Skeletal muscle satellite cell (primary cell): ENCODE results near the gene COX7A2L.
"Not testable (repeated sequence)": the region's sequence is repeated elsewhere in the genome, so short reads cannot be mapped to it uniquely, and the experiment has no call there.

Experiments used
- H3K27me3 ChIP-seq: 2 replicates; pipeline ENCODE4 v1.7.0; 2013; ENCODE audit warnings: low read length; ENCODE audit not compliant: control insufficient read depth, insufficient read depth
- H3K36me3 ChIP-seq: 2 replicates; pipeline ENCODE4 v1.7.0; 2013; ENCODE audit warnings: mild to moderate bottlenecking, control low read depth, low read length; ENCODE audit not compliant: insufficient read depth
- H3K4me1 ChIP-seq: 2 replicates; pipeline ENCODE4 v1.7.0; 2013; ENCODE audit warnings: low read length; ENCODE audit not compliant: control insufficient read depth, insufficient read depth
- H3K4me2 ChIP-seq: 2 replicates; pipeline ENCODE4 v1.7.0; 2013; ENCODE audit warnings: mild to moderate bottlenecking, low read length
- H3K4me3 ChIP-seq: 2 replicates; pipeline ENCODE4 v1.7.0; 2013; ENCODE audit warnings: low read length
- H3K9ac ChIP-seq: 2 replicates; pipeline ENCODE4 v1.7.0; 2013; ENCODE audit warnings: mild to moderate bottlenecking, low read depth, low read length, moderate library complexity
- H3K9me3 ChIP-seq: replicated peaks from 2 replicates; pipeline ENCODE4 v1.7.0; 2013; ENCODE audit warnings: mild to moderate bottlenecking, control low read depth, low read length

Gene COX7A2L

DNA sequence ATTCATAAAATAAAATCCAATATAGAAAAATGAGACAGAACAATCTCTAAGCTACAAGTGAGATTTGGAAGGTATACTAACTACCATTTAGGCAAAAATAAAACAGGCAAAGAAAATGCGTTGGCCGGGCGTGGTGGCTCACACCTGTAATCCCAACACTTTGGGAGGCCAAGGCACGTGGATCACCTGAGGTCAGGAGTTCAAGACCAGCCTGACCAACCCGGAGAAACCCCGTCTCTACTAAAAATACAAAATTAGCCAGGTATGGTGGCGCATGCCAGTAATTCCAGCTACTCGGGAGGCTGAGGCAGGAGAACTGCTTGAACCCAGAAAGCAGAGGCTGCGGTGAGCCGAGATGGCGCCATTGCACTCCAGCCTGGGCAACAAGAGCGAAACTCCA is 13.5 kb downstream of the COX7A2L start:
- peaks cover 38% of the 10 kb centered on the region for H3K36me3 ChIP-seq
- not testable (repeated sequence) for H3K4me3 ChIP-seq, H3K9ac ChIP-seq, H3K4me2 ChIP-seq, H3K9me3 ChIP-seq, H3K27me3 ChIP-seq
- peaks cover 20% of the 10 kb centered on the region for H3K4me1 ChIP-seq

DNA sequence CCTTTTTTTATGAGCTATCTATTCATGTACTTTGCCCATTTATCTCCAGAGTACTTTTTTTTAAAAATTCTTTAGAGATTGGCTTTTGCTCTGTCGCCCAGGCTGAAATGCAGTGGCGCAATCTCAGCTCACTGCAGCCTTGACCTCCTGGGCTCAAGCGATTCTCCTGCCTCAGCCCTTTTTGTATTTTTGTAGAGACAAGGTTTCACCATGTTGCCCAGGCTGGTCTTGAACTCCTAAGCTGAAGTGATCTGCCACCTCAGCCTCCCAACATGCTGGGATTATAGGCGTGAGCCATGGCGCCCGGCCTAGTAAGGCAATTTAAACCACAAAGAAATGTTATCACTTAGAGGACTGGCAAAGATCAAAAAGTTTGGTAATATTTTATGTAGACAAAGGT is 14.2 kb downstream of the COX7A2L start:
- H3K9me3 ChIP-seq, H3K9ac ChIP-seq, H3K4me2 ChIP-seq, H3K27me3 ChIP-seq, H3K4me3 ChIP-seq: not testable (repeated sequence)
- Histone ChIP-seq H3K36me3 (peaks cover 31% of the 10 kb centered on the region), H3K4me1 (peaks cover 26% of the 10 kb centered on the region)

DNA sequence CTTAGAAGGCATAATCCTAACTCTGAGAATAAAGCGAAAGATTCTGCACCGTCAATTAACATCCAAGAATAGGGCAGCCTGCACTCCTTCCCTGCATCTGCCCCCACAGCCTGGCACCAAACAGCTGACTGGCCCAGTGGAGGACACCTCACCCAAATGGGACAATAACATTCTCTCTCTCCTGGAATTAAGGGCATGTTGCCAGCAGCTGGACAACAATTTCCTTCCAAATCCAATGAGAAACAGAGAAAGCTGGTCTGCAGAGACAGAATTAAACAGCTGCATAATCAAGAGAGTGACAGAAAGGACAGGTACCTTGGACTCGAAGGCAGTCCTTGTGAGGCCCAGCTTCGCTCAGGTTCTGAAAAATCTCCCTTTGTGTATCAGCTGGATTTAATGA is 15.0 kb downstream of the COX7A2L start:
- Histone ChIP-seq H3K4me2 (peak overlapping the region; percentile 12), H3K36me3 (peaks cover 23% of the 10 kb centered on the region), H3K9me3 (no peaks in the 10 kb centered on the region), H3K9ac (no peak overlapping the region), H3K4me1 (peaks cover 34% of the 10 kb centered on the region), H3K27me3 (no peaks in the 10 kb centered on the region), H3K4me3 (no peak overlapping the region)

DNA sequence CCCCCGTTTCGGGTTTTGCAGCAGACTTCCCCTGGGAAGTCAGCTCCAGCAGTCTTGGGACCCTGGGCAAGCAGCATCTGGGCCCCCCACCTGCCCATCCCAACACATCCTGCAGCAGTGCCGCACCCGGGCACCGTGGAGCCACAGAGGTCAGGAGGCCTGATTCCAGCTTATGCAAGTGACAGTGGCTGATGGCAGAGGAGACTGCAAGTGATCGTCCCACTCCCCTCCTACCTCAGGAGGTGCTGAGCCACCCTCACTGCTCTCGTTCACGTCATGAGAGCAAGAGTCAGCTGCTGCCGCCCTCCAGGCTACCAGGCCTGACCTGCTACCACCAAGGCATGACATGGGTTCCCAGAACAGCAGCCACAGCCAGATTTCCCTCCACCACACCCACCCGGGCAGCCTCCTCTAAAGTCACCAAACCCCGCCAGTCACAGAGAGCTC is 18.2 kb downstream of the COX7A2L start:
- H3K4me1 ChIP-seq = peaks cover 34% of the 10 kb centered on the region
- no peaks in the 10 kb centered on the region for H3K9me3 ChIP-seq
- peak overlapping the region; percentile 13 for H3K9ac ChIP-seq
- H3K36me3 ChIP-seq = peaks cover 16% of the 10 kb centered on the region
- H3K4me3 ChIP-seq = peak overlapping the region; percentile 38
- no peaks in the 10 kb centered on the region for H3K27me3 ChIP-seq
- peak overlapping the region; percentile 70 for H3K4me2 ChIP-seq

DNA sequence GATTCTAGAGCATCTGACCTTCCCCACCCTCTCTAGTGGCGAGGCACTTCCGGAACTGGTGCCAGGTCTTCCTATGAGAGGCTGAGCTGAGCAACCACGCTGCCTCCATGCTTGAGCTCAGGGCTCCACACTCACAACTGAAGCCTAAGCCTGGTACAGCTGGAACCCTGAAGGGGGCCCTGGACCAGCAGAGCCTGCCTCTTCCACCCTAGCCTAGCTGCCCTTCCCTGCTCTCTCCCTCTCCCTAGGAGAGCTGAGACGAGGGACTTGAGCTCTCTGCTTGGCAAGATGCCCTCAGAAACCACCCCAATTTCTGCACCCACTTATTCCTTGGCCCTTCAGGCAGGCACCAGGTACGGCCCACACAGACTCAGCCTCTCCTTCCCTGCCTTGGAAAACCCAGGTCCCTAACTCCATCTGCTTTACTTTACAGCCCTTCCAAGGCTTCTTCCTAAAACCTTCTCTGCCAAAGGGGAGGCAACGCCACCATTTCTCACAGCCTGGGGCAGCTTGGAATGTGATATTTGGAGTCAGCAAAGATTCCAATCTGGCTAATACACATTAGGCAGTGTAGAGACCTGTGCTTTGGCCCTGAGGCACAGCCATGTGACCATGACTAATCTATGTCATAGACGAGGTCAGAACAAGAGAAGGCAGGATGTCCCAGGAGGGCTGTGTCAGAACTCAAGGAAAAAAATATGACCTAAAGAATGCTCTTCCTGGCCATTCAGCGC is 18.8 kb downstream of the COX7A2L start:
- peak overlapping the region; percentile 47 for H3K9ac ChIP-seq
- H3K27me3 ChIP-seq = no peaks in the 10 kb centered on the region
- H3K36me3 ChIP-seq = peaks cover 17% of the 10 kb centered on the region
- peaks cover 34% of the 10 kb centered on the region for H3K4me1 ChIP-seq
- peak overlapping the region; percentile 44 for H3K4me3 ChIP-seq
- H3K4me2 ChIP-seq = peak overlapping the region; percentile 70
- H3K9me3 ChIP-seq = no peaks in the 10 kb centered on the region

DNA sequence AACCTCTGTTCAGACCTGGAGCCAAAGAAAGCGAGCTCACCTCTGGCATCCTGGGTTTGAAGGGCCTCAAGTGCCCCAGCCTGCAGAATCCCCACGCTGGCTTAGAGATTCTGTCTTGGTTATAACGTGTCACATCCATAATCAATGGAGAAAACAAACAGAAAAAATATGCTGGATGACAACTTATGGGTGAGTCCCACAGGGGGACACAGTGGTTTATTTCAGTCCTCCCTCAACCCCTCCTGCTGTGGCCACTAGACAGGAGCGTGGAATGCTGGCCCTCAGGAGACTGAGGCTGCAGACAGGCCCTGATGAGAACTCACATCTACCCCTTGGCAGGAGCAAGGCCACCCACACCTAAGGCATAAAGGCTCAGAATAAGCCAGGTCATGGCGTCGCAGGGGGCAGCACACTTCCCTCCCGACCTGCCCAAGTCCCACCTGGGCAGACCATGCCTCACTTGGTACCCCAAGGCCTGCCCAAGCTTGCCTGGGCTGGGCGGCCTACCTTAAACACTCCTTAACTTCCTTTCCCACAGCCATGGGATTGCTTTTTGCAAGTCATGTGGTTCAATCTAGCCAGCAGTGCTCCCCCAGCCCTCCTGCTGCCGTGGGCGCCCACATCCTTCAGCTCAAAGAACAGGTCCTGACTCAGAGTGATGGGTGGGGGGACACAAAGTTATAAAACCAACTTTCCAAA is 19.9 kb downstream of the COX7A2L start:
- peaks cover 27% of the 10 kb centered on the region for H3K36me3 ChIP-seq
- no peak overlapping the region for H3K4me2 ChIP-seq
- H3K4me3 ChIP-seq = no peak overlapping the region
- no peaks in the 10 kb centered on the region for H3K9me3 ChIP-seq
- peaks cover 30% of the 10 kb centered on the region for H3K4me1 ChIP-seq
- no peak overlapping the region for H3K9ac ChIP-seq
- H3K27me3 ChIP-seq = no peaks in the 10 kb centered on the region

DNA sequence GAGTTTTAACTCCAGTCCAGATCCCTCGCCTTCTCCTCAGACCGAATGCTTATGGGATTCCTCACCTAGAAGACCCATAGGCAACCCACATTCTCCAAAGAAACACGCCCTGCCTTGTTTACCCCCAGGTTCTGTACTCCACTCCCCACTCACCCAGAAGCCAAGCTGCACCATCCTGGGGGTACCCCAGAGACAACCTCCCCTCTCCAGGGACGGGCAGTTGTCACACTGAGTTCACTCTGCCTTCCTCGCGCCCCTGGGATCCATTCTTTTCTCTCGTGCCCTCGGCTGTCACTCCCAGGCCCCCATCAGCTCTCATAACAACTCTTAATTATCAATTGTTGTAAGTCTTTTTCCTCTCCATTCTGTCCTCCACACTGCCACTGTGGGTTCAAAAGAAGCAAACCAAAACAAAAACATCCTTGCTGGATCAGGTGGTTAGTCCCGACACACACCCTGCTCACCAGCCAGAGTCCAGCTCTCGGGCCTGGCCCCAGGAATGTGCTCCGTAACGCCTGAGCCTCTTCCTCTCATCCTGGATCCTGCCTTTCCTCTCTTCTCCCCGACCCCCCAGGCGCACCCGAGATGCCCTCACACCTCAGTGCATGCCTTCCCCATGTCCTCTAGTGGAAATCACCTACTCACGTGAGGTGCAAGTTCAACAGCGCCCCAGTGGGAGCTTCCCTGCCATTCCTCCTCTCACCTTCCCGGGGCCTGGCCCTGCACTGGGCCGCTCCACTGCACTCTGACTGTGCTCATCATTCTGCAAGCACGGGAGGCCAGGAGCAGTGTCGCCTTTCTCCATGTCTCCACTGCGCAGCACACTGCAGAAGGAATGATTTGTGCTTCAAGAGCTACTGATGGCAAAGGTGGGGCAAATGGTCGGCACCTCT is 20.7 kb downstream of the COX7A2L start:
- H3K9me3 ChIP-seq = no peaks in the 10 kb centered on the region
- H3K4me1 ChIP-seq = peaks cover 23% of the 10 kb centered on the region
- H3K4me3 ChIP-seq = no peak overlapping the region
- H3K4me2 ChIP-seq = no peak overlapping the region
- H3K36me3 ChIP-seq = peaks cover 26% of the 10 kb centered on the region
- no peak overlapping the region for H3K9ac ChIP-seq
- H3K27me3 ChIP-seq = no peaks in the 10 kb centered on the region

DNA sequence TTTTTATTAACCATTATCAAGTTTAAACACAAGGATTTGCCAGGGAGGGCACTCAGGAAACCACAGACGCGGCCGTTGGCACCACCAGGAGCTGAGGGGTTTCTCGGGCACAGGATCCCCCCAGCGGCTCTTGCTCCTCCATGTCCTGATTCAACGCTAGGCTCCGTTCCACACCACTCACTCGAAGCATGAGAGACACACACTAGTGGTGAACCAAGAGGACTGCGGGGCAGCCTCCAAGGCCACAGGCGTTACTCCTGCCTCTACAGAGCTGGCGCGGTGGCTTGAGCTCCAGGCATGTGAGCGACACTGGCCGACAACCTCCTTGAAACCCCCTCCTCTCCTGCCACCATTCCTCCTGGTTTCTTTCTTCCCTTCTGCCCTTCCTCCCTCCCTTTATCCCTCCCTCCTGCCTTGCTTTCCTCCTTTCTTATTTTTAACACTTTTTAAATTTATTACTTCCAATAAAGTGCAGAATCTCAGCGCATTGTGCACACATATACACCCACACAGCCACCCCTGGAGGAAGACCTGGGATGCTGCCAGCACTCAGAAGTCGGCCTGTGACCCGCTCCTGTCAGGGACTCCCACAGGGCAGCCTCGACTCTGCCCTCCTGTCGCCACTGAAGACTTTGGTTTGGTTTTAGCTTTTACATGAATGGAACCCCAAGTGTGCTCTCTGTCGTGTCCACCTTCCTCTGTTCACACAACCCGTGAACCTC is 21.7 kb downstream of the COX7A2L start:
- H3K9ac ChIP-seq = no peak overlapping the region
- peaks cover 26% of the 10 kb centered on the region for H3K36me3 ChIP-seq
- peaks cover 23% of the 10 kb centered on the region for H3K4me1 ChIP-seq
- H3K27me3 ChIP-seq = no peaks in the 10 kb centered on the region
- H3K4me2 ChIP-seq = no peak overlapping the region
- H3K9me3 ChIP-seq = no peaks in the 10 kb centered on the region
- no peak overlapping the region for H3K4me3 ChIP-seq

DNA sequence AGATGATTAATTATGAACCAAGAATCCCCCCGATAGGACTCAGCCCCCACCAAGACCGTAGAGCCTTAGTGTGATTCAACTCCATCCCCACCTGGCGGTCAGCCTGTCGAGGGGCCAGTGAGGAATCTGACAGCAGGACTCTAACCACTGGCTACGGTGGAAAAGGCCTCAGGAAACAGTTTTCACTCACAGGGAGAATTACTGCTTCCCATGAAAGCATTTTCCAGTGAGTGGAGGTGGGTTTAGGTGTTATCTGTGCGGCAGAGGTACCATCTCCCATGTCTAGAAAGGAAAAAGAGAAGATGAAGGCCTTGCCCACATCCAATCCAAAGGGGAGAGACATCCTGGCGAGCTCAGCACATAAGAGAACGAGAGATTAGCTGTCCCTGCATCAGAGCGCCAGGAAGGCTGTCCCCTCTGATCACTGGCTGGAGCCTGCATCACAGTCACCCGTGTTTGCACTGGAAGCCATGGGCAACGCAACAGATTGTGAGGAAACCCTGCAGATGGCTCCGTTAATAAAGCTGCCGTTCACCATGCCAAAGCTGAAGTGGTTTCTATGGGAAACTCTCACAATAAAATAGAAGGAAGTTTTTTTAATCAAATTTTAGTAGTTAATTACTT is 22.3 kb downstream of the COX7A2L start:
- Histone ChIP-seq H3K9ac (no peak overlapping the region), H3K27me3 (no peaks in the 10 kb centered on the region), H3K9me3 (no peaks in the 10 kb centered on the region), H3K4me2 (no peak overlapping the region), H3K4me1 (peaks cover 23% of the 10 kb centered on the region), H3K36me3 (peaks cover 29% of the 10 kb centered on the region), H3K4me3 (no peak overlapping the region)

DNA sequence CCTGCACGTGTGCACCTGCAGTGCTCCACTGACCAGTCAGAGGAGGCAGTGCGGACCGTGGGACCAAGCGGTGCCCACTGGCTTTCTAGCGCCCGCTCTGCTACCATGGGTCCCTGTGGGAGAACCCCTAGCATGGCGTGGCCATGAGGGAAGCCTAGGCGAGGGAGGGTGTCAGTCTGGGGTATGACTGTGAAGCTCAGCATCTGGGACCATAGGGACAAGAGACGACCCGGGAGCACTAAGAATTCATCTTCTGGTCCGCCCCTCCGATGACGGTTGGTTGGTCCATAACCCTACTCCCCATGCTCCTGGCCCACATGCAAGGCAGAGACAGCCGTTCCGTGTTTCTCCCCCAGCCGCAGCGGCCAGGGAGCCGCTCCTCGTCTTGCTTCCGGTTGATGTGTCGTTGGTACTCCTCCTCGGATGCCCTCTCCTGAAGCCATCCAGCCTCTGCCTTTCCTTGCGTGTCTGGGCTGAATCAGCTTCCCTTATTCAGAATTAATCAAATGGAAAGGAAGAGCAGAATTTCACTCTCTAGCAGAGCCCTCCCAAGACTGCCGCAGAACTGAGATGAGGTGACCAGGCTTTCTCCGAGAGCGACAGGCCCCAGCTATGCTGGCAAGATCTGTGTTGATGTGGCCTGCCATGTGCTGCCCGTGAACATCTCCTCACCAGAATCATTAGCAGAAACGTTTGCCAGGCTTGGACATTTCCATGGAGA is 23.0 kb downstream of the COX7A2L start:
- Histone ChIP-seq H3K27me3 (no peaks in the 10 kb centered on the region), H3K4me1 (peaks cover 19% of the 10 kb centered on the region), H3K36me3 (peaks cover 36% of the 10 kb centered on the region), H3K9me3 (no peaks in the 10 kb centered on the region), H3K9ac (no peak overlapping the region), H3K4me3 (no peak overlapping the region), H3K4me2 (no peak overlapping the region)
